ENCODE data around the gene FRA10AC1.

The FRA10AC1 gene, protein sequence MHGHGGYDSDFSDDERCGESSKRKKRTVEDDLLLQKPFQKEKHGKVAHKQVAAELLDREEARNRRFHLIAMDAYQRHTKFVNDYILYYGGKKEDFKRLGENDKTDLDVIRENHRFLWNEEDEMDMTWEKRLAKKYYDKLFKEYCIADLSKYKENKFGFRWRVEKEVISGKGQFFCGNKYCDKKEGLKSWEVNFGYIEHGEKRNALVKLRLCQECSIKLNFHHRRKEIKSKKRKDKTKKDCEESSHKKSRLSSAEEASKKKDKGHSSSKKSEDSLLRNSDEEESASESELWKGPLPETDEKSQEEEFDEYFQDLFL

GRCh38 chr10:93702210-93703001, at the start of gene FRA10AC1:
Gene FRA10AC1 (minus strand): TSS chr10:93702592. CDS start chr10:93700106, 2,486 bp downstream.
- peak; percentile 89 for DNase-seq

DNA sequence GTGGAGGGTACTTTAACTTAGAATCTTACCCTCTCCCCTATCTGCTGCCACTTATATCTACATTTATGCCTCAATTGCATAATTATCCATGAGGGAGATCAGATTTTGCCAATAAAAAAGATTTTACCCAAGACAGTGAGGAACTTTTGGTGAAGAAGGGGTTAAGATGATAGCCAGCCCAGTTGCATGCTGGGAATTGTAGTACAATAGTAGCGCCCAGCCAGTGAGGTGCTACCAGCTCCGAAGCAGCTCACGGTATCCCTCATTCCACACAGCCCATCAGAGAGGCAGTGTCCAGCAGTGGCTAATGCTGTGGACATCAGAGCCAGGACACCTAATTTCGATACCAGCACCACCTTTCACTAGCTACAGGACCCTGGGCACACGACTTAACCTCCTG, 49.4 kb upstream of the FRA10AC1 start:
- peak; percentile 18 for DNase-seq

DNA sequence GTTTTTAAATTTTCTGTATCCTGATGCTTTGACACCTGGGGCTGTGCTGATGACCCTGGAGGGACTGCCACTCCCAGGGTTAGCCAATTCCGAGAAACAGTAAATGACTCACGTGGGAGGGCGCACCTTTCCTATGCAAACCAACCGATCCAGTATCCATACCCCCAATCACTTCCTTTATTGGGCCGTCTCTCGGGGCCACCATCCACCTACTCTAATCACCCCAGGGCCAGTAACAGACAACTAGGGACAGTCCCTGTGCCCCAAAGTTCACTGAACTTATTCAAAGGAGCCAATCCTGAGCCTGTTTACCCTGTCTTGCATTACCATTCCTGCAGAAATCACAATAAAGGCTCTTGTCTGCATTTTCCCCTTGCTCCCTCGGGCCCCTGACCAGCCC, 48.7 kb upstream of the FRA10AC1 start:
- no peak for DNase-seq

DNA sequence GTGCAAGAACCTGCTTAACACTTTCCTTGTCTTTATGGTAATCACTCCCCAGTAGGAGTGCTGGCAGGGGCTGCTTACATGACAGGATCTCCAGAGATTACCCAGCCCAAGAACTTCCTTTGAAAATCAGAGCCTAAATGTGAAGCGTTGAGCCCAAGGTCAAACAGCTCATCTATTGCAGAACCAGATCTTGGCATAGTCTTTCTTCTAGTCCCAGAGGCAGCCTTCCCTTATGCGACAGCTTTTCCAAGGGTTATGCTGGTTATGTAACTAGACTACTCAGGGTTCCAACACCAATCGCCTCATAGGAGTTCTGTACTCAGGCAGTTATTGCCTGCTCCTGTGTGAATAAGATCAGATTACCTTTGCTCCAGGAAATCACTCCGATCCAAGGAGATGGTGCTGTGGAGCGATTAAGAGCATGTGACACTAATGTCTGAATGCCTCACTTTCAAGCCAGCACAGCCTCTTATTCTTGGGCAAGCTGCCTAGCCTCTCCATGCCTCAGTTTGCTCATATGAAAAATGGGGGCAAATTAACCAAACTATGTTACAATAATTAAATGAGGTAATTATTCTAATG, 46.9 kb upstream of the FRA10AC1 start:
- DNase-seq, result no peak

- DNase-seq, result no peak
Observed at GRCh38 chr10:93746844-93747284, 44.5 kb upstream of the FRA10AC1 start.

- no peak for DNase-seq
Observed at GRCh38 chr10:93745408-93746065, 43.1 kb upstream of the FRA10AC1 start.

- no peak for DNase-seq
Observed at GRCh38 chr10:93742633-93743349, 40.4 kb upstream of the FRA10AC1 start.

DNA sequence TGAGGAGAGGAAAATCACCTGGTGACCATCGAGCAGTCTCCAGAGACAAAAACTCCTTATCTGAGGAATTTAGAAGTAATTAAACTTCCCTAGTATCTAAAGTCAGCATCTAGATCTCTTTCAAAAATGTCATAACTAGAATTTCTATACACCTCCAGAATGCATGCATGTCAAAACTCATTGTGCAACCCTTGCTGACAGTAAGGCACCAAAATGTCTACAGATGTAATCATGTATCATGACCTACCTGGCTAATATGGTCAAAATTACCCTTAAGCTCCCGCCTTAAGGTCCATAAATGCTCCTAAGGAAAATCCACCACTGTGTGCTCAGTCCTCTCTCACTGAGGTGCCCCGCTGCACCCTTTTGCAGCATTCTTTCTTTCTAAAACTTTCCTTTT, 39.0 kb upstream of the FRA10AC1 start:
- no peak for DNase-seq

- no peak for DNase-seq
Observed at GRCh38 chr10:93726024-93726423, 23.6 kb upstream of the FRA10AC1 start.

- no peak for DNase-seq
Observed at GRCh38 chr10:93723153-93723552, 20.8 kb upstream of the FRA10AC1 start.

- DNase-seq, result no peak
Observed at GRCh38 chr10:93722550-93722949, 20.2 kb upstream of the FRA10AC1 start.

DNA sequence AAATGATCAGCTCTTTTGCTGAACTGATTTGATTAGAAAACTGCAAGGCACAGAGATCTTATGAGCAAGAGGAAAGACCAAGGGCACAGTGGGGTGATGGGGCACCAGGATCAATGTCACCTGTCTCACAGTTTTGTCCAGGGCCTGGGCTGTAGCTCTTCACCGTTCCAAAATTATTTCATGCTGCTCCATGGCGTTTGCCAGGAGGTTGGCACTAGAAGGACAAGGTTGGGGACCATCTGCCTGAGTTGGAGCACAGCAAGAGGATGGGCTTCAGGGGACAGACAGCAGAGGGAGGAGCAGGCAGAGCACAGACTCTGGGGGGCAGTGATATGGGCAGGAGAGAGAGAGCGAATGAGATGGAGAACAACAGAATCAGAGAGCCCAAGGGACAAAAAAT, 17.5 kb upstream of the FRA10AC1 start:
- no peak for DNase-seq

DNA sequence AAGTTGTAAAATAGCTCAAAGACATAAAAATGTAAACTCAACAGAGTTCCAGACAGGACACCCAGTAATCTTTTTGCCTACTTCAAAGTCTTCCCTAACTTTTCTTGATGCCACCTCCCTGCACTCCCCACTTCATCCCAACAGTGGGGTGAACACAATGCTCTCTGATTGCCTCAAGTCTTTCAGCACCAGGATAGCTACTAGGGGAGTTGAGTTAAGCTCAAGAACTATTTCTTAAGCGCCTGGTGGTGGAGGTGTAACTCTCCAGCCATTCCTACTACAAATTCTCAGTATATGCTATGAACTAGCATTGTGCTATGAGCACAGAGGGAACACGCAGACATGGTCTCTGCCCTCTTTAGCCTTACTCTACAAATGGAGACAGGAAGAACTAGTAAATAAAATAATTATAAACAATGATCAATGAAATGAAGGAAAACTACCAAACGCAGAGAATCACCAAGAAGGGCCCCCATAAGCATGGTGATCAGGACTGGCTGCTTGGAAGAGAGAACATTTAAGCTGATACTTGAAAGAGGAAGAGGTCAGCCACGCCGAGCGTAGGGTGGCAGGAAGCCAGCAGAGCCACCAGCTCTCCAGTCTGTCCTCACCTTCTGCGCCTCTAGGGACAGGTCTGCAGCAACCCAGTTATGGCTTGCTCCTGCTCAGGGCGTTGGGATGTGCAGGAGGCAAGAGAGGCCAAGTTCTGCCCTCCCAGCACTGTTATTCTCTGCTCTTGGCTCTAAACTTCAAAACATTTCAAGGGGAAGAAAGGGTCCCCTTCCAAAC, 16.7 kb upstream of the FRA10AC1 start:
- no peak for DNase-seq

GRCh38 chr10:93716766-93717165, 14.4 kb upstream of the FRA10AC1 start:
- DNase-seq, result no peak

- no peak for DNase-seq
Observed at GRCh38 chr10:93715345-93715744, 13.0 kb upstream of the FRA10AC1 start.

GRCh38 chr10:93712593-93712992, 10.2 kb upstream of the FRA10AC1 start:
- no peak for DNase-seq

DNA sequence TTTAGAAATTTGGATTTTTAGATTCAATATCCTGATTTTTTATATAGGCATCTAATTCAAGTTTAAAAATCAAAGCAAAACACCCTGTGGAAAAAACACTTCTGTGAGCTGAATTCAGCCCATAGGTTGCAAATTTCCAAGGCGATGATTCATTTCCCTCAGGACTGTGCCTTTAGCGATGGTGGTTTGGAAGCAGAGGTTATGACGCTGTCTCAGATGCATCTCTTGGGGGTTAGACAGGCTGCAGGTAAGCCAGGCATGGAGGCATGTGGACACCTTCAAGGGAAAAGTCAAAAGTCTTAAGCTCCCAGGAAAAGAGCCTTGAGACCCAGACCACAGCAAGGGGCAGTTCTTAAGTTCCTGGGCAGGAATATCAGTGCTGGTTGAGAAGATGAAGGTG, 9.5 kb upstream of the FRA10AC1 start:
- no peak for DNase-seq

DNA sequence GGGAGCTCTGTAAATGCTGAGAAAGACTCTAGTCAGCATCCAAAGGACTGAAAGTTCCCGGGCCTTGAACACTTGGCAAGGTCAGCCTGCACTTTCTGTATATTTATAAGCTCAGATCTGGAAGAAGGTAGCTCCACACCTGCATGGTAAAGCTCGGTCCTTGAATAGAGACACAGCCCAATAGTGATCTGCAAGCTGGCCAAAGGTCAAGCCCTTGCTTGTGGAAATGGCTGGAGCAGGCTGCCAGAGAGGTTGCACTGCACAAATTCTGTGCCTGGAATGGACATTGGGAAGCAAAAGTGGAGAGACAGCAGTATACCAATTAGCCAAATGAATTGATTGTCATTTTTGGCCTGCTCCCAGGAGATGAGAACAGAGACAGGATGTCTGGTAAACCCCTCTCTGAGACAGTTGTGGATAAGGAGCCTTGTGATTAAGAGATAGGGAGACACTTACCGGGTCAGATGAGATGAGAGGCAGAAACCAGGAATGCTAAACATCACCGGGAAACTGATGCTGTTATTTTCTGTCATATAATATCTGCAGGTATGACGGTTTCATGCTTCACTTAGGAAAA, 8.0 kb upstream of the FRA10AC1 start:
- no peak for DNase-seq

GRCh38 chr10:93707623-93708022, 5.2 kb upstream of the FRA10AC1 start:
- DNase-seq, result no peak

DNA sequence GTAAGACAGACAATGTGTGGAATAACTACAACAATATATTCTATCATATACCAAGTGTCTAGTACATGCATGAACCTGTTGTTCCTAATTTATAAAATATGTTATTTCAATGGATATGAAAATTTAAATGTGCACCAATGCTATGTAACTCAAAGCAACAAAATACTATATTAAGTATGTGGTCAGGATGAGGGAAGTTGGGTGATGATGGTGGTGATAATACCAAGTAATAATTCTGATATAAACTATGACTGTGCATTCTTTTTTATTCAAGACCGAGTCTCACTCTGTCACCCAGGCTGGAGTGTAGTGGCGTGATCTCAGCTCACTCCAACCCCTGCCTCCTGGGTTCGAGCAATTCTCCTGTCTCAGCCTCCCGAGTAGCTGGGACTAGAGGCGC, 2.1 kb upstream of the FRA10AC1 start:
- DNase-seq, result no peak

- no peak for DNase-seq
Observed at GRCh38 chr10:93703841-93704240, 1.4 kb upstream of the FRA10AC1 start.
